H9 (cell line): ENCODE results near the gene FAF1. TPM values are rescaled to one million over a fixed set of nuclear protein-coding genes. Genes with fewer than 3 reads are reported as not detected.

Experiments used
- DNase-seq: peaks from one replicate; pipeline ENCODE4 v3.0.0-alpha.2; 2017
- H2AFZ ChIP-seq: one replicate; pipeline ENCODE4 v1.6.1; 2013; ENCODE audit warnings: mild to moderate bottlenecking, low read length, control low read depth, moderate library complexity
- H2AK5ac ChIP-seq: 2 replicates; pipeline ENCODE4 v1.6.1; 2013; ENCODE audit warnings: low read length, control low read depth, mixed read lengths; ENCODE audit not compliant: insufficient read length
- H2BK120ac ChIP-seq: one replicate; pipeline ENCODE4 v1.6.1; 2013; ENCODE audit warnings: low read depth, mild to moderate bottlenecking, low read length, control low read depth, inconsistent platforms; ENCODE audit not compliant: poor library complexity, severe bottlenecking
- H2BK12ac ChIP-seq: 2 replicates; pipeline ENCODE4 v1.6.1; 2013; ENCODE audit warnings: low read length, control low read depth, mixed read lengths, low read depth; ENCODE audit not compliant: insufficient read length
- H2BK15ac ChIP-seq: 2 replicates; pipeline ENCODE4 v1.6.1; 2013; ENCODE audit warnings: low read depth, low read length, control low read depth
- H2BK20ac ChIP-seq: one replicate; pipeline ENCODE4 v1.6.1; 2013; ENCODE audit warnings: low read depth, mild to moderate bottlenecking, low read length, control low read depth, inconsistent platforms; ENCODE audit not compliant: poor library complexity, severe bottlenecking
- H2BK5ac ChIP-seq: 2 replicates; pipeline ENCODE4 v1.6.1; 2013; ENCODE audit warnings: low read length, control low read depth, mixed read lengths; ENCODE audit not compliant: insufficient read length
- H3K14ac ChIP-seq: 2 replicates; pipeline ENCODE4 v1.6.1; 2013; ENCODE audit warnings: low read length, control low read depth; ENCODE audit not compliant: insufficient read depth
- H3K18ac ChIP-seq: 2 replicates; pipeline ENCODE4 v1.6.1; 2013; ENCODE audit warnings: low read depth, mild to moderate bottlenecking, mixed read lengths, low read length, control low read depth; ENCODE audit not compliant: insufficient read length
- H3K23ac ChIP-seq: 2 replicates; pipeline ENCODE4 v1.6.1; 2013; ENCODE audit warnings: low read length, control low read depth, mixed read lengths, low read depth; ENCODE audit not compliant: insufficient read length
- H3K23me2 ChIP-seq: 2 replicates; pipeline ENCODE4 v1.6.1; 2013; ENCODE audit warnings: low read depth, mild to moderate bottlenecking, mixed read lengths, low read length, control low read depth; ENCODE audit not compliant: insufficient read length, poor library complexity, severe bottlenecking
- H3K27ac ChIP-seq: 2 replicates; pipeline ENCODE4 v1.5.1; 2013; ENCODE audit warnings: low read length, control low read depth, mixed read lengths, low read depth; ENCODE audit not compliant: insufficient read length
- H3K27me3 ChIP-seq: 2 replicates; pipeline ENCODE4 v1.6.1; 2013; ENCODE audit warnings: low read length, control low read depth, inconsistent platforms; ENCODE audit not compliant: insufficient read depth
- H3K4ac ChIP-seq: 2 replicates; pipeline ENCODE4 v1.6.1; 2013; ENCODE audit warnings: low read depth, mild to moderate bottlenecking, control low read depth, inconsistent platforms, low read length, moderate library complexity
- H3K4me1 ChIP-seq: 2 replicates; pipeline ENCODE4 v1.6.1; 2013; ENCODE audit warnings: low read length, control low read depth, inconsistent platforms; ENCODE audit not compliant: insufficient read depth
- H3K4me2 ChIP-seq: 2 replicates; pipeline ENCODE4 v1.6.1; 2013; ENCODE audit warnings: low read length, control low read depth, mixed read lengths; ENCODE audit not compliant: insufficient read length, insufficient read depth
- H3K56ac ChIP-seq: 2 replicates; pipeline ENCODE4 v1.6.1; 2013; ENCODE audit warnings: low read depth, mild to moderate bottlenecking, mixed read lengths, low read length, control low read depth; ENCODE audit not compliant: insufficient read length
- H3K79me1 ChIP-seq: 2 replicates; pipeline ENCODE4 v1.6.1; 2013; ENCODE audit warnings: low read depth, mild to moderate bottlenecking, moderate library complexity, low read length, control low read depth, inconsistent platforms; ENCODE audit not compliant: insufficient read depth, poor library complexity, severe bottlenecking
- H3K79me2 ChIP-seq: 2 replicates; pipeline ENCODE4 v1.6.1; 2013; ENCODE audit warnings: low read length, control low read depth, inconsistent platforms; ENCODE audit not compliant: insufficient read depth
- H3K9ac ChIP-seq: 2 replicates; pipeline ENCODE4 v1.6.1; 2013; ENCODE audit warnings: low read length, control low read depth, mixed read lengths; ENCODE audit not compliant: insufficient read length; ENCODE audit errors: extremely low read depth
- H3K9me3 ChIP-seq: one replicate; pipeline ENCODE4 v1.6.1; 2013; ENCODE audit warnings: low read depth, low read length, inconsistent platforms; ENCODE audit not compliant: control insufficient read depth
- H3T11ph ChIP-seq: one replicate; pipeline ENCODE4 v1.6.1; 2013; ENCODE audit warnings: mild to moderate bottlenecking, low read length, control low read depth, inconsistent platforms
- H4K20me1 ChIP-seq: one replicate; pipeline ENCODE4 v1.6.1; 2013; ENCODE audit not compliant: control insufficient read depth, insufficient read length, insufficient read depth
- H4K5ac ChIP-seq: 2 replicates; pipeline ENCODE4 v1.6.1; 2013; ENCODE audit warnings: low read depth, mild to moderate bottlenecking, mixed read lengths, low read length, control low read depth; ENCODE audit not compliant: insufficient read length
- H4K8ac ChIP-seq: replicated peaks from 2 replicates; pipeline ENCODE4 v1.6.1; 2013; ENCODE audit warnings: low read length, control low read depth, mixed read lengths, low read depth; ENCODE audit not compliant: insufficient read length
- H4K91ac ChIP-seq: 2 replicates; pipeline ENCODE4 v1.6.1; 2013; ENCODE audit warnings: low read depth, mild to moderate bottlenecking, moderate library complexity, mixed read lengths, low read length, control low read depth; ENCODE audit not compliant: insufficient read length
- H3K27ac Mint-ChIP-seq, 3 experiments: 2 replicates in 2 of 3; 3 replicates in 1 of 3; pipeline ENCODE4 v1.8.0; 2020 to 2021; ENCODE audit warnings: mixed read lengths in 3 of 3, mild to moderate bottlenecking in 1 of 3, moderate library complexity in 1 of 3
- H3K27me3 Mint-ChIP-seq: 2 replicates; pipeline ENCODE4 v1.8.0; 2021; ENCODE audit warnings: low read depth, mild to moderate bottlenecking, moderate library complexity, mixed read lengths
- H3K36me3 Mint-ChIP-seq, 3 experiments: 2 replicates in 2 of 3; 3 replicates in 1 of 3; pipeline ENCODE4 v1.8.0; 2020 to 2021; ENCODE audit warnings: low read depth in 3 of 3, mixed read lengths in 3 of 3; ENCODE audit not compliant: insufficient read depth in 1 of 3
- H3K4me1 Mint-ChIP-seq, 2 experiments: 2 replicates each; pipeline ENCODE4 v1.8.0; 2020; ENCODE audit warnings: mixed read lengths in 2 of 2
- H3K4me3 Mint-ChIP-seq, 2 experiments: 2 replicates in 1 of 2; 3 replicates in 1 of 2; pipeline ENCODE4 v1.8.0; 2020 to 2021; ENCODE audit warnings: mild to moderate bottlenecking in 2 of 2, mixed read lengths in 2 of 2, moderate library complexity in 1 of 2
- H3K9me3 Mint-ChIP-seq, 2 experiments: 2 replicates in 1 of 2; 3 replicates in 1 of 2; pipeline ENCODE4 v1.8.0; 2020; ENCODE audit warnings: mild to moderate bottlenecking in 2 of 2, mixed read lengths in 2 of 2, moderate library complexity in 1 of 2
- WGBS: extraction: QIAGEN DNeasy Blood & Tissue Kit; methylation state at CpG from one replicate; pipeline ENCODE4 v1.1.7; 2013; ENCODE audit warnings: missing lambda C conversion rate, low lambda C conversion rate, mixed read lengths; ENCODE audit not compliant: insufficient read length; ENCODE audit errors: extremely low coverage; 5-methylcytosine and 5-hydroxymethylcytosine counted together
- total RNA-seq: library from RNA; stranded (reverse); gene quantifications from 2 replicates; pipeline ENCODE4 v1.2.1, GENCODE V29; 2021
- TF ChIP-seq, protein P1 (sequence below): fragments of 200-600 bp; sonication (generic); conservative IDR thresholded peaks from 3 replicates; pipeline ENCODE4 v1.8.0; 2021; ENCODE audit warnings: antibody characterized with exemption, mild to moderate bottlenecking

Gene FAF1
- total RNA-seq, 1 experiment from 2014 or later, result 60.8 TPM

DNA sequence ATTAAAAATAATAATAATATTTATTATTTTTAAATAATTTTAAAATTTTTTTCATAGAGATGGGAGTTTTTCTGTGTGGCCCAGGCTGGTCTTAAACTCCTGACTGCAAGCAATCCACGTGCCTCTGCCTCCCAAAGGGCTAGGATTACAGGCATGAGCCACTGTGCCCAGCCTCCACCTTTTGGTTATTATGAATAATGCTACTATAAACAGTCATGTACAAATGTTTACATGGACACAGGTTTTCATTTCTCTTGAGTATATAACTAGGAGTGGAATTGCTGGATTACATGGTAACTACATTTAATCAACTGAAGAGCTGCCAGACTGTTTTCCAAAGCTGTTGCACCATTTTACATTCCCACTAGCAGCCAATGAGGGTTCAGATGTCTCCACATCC is 433.6 kb downstream of the FAF1 start:
- Histone ChIP-seq H3K23ac (no peak overlapping the region), H3K79me2 (no peaks in the 10 kb centered on the region), H3K4me2 (no peak overlapping the region), H3K23me2 (no peaks in the 10 kb centered on the region), H3K18ac (no peak overlapping the region), H3K56ac (no peak overlapping the region), H3K27ac (no peak overlapping the region), H2BK5ac (no peak overlapping the region), H3K79me1 (no peaks in the 10 kb centered on the region), H4K91ac (no peak overlapping the region), H2BK12ac (no peak overlapping the region), H3T11ph (no peak overlapping the region), H2AFZ (no peak overlapping the region), H2BK120ac (no peak overlapping the region), H4K8ac (no peak overlapping the region), H4K20me1 (no peaks in the 10 kb centered on the region), H2AK5ac (no peak overlapping the region), H2BK20ac (no peak overlapping the region), H3K9me3 (no peaks in the 10 kb centered on the region), H2BK15ac (no peak overlapping the region), H3K9ac (no peak overlapping the region), H3K27me3 (no peaks in the 10 kb centered on the region), H3K14ac (no peak overlapping the region), H3K4me1 (no peaks in the 10 kb centered on the region; the same call in 1 of the 2 replicates), H4K5ac (no peak overlapping the region), H3K4ac (no peak overlapping the region)
- DNase-seq, result no peak
- TF ChIP-seq, protein P1, sequence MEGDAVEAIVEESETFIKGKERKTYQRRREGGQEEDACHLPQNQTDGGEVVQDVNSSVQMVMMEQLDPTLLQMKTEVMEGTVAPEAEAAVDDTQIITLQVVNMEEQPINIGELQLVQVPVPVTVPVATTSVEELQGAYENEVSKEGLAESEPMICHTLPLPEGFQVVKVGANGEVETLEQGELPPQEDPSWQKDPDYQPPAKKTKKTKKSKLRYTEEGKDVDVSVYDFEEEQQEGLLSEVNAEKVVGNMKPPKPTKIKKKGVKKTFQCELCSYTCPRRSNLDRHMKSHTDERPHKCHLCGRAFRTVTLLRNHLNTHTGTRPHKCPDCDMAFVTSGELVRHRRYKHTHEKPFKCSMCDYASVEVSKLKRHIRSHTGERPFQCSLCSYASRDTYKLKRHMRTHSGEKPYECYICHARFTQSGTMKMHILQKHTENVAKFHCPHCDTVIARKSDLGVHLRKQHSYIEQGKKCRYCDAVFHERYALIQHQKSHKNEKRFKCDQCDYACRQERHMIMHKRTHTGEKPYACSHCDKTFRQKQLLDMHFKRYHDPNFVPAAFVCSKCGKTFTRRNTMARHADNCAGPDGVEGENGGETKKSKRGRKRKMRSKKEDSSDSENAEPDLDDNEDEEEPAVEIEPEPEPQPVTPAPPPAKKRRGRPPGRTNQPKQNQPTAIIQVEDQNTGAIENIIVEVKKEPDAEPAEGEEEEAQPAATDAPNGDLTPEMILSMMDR, result no peak
- H3K36me3 Mint-ChIP-seq, result peaks cover 5 to 10% (median 5%) of the 10 kb centered on the region in 3 experiments; a peak in 5 of 7 replicates
- H3K27me3 Mint-ChIP-seq, result no peaks in the 10 kb centered on the region
- no peak overlapping the region for H3K27ac Mint-ChIP-seq
- peaks cover 0 to 4% of the 10 kb centered on the region in 2 experiments; a peak in 3 of 5 replicates for H3K9me3 Mint-ChIP-seq
- peaks cover 12 to 13% of the 10 kb centered on the region in 2 experiments for H3K4me1 Mint-ChIP-seq
- no peak overlapping the region for H3K4me3 Mint-ChIP-seq
- no CpG with 5 or more reads among the region's 1 CpG for WGBS
